Thyroid gland (tissue), 4 donors: ENCODE results near the gene ZBTB4. TPM values are rescaled to one million over a fixed set of nuclear protein-coding genes. Genes with fewer than 3 reads are reported as not detected.

Experiments used
- DNase-seq, 2 donors: peaks; one replicate each; pipeline ENCODE4 v3.0.0-alpha.2; 2019
- H3K27ac ChIP-seq, 3 donors: fragments of 200-600 bp; sonication (generic); 1 replicate in 2 of 3; 2 replicates in 1 of 3; pipeline ENCODE4 v1.5.1; 2016 to 2019; ENCODE audit warnings: mild to moderate bottlenecking in 1 of 3, moderate library complexity in 1 of 3
- H3K27me3 ChIP-seq: fragments of 200-600 bp; sonication (generic); one replicate; pipeline ENCODE4 v1.5.1; 2019
- H3K36me3 ChIP-seq, 2 donors: fragments of 200-600 bp; sonication (generic); one replicate each; pipeline ENCODE4 v1.5.1; 2016 to 2019
- H3K4me1 ChIP-seq, 2 donors: fragments of 200-600 bp; sonication (generic); one replicate each; pipeline ENCODE4 v1.5.1; 2017 to 2019
- H3K4me3 ChIP-seq, 3 donors: fragments of 200-600 bp; sonication (generic); replicated peaks in 1 of 3; 1 replicate in 2 of 3; 2 replicates in 1 of 3; pipeline ENCODE4 v1.5.1; 2016; ENCODE audit warnings: mild to moderate bottlenecking in 1 of 3
- H3K9me3 ChIP-seq: fragments of 200-600 bp; sonication (generic); one replicate; pipeline ENCODE4 v1.5.1; 2017
- CTCF ChIP-seq, 6 experiments: fragments of 200-600 bp in 3 of 6; fragments of 450-650 bp in 3 of 6; sonication (generic) in 3 of 6; IDR thresholded peaks; one replicate each; pipeline ENCODE4 v1.5.1; 2016 to 2019; ENCODE audit warnings: antibody characterized with exemption in 6 of 6, mild to moderate bottlenecking in 2 of 6, inconsistent platforms in 1 of 6, moderate library complexity in 1 of 6
- POLR2A ChIP-seq, 2 donors: fragments of 450-650 bp; IDR thresholded peaks; one replicate each; pipeline ENCODE4 v1.6.1; 2017; ENCODE audit warnings: antibody characterized with exemption in 2 of 2, mild to moderate bottlenecking in 2 of 2, moderate library complexity in 1 of 2
- WGBS, 2 donors: methylation state at CpG; one replicate each; pipeline ENCODE4 v1.1.5; 2017; 5-methylcytosine and 5-hydroxymethylcytosine counted together
- intact Hi-C: fragments of 100-400 bp; cut with DNase I; formaldehyde crosslinking; loops from one replicate; pipeline ENCODE4 v1.15.1; 2023
- total RNA-seq, 4 donors: library from RNA; depleted of rRNA; stranded (reverse); fragments of >200 nt; gene quantifications; one replicate each; pipeline ENCODE4 v1.2.3, GENCODE V29; 2016

Gene ZBTB4, protein sequence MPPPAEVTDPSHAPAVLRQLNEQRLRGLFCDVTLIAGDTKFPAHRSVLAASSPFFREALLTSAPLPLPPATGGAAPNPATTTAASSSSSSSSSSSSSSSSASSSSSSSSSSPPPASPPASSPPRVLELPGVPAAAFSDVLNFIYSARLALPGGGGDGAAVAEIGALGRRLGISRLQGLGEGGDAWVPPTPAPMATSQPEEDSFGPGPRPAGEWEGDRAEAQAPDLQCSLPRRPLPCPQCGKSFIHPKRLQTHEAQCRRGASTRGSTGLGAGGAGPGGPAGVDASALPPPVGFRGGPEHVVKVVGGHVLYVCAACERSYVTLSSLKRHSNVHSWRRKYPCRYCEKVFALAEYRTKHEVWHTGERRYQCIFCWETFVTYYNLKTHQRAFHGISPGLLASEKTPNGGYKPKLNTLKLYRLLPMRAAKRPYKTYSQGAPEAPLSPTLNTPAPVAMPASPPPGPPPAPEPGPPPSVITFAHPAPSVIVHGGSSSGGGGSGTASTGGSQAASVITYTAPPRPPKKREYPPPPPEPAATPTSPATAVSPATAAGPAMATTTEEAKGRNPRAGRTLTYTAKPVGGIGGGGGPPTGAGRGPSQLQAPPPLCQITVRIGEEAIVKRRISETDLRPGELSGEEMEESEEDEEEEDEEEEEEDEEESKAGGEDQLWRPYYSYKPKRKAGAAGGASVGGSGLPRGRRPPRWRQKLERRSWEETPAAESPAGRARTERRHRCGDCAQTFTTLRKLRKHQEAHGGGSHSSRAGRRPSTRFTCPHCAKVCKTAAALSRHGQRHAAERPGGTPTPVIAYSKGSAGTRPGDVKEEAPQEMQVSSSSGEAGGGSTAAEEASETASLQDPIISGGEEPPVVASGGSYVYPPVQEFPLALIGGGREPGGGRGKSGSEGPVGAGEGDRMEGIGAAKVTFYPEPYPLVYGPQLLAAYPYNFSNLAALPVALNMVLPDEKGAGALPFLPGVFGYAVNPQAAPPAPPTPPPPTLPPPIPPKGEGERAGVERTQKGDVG
- 10 to 100 TPM; 58.5 to 85.2 (median 79.9) TPM for total RNA-seq

DNA sequence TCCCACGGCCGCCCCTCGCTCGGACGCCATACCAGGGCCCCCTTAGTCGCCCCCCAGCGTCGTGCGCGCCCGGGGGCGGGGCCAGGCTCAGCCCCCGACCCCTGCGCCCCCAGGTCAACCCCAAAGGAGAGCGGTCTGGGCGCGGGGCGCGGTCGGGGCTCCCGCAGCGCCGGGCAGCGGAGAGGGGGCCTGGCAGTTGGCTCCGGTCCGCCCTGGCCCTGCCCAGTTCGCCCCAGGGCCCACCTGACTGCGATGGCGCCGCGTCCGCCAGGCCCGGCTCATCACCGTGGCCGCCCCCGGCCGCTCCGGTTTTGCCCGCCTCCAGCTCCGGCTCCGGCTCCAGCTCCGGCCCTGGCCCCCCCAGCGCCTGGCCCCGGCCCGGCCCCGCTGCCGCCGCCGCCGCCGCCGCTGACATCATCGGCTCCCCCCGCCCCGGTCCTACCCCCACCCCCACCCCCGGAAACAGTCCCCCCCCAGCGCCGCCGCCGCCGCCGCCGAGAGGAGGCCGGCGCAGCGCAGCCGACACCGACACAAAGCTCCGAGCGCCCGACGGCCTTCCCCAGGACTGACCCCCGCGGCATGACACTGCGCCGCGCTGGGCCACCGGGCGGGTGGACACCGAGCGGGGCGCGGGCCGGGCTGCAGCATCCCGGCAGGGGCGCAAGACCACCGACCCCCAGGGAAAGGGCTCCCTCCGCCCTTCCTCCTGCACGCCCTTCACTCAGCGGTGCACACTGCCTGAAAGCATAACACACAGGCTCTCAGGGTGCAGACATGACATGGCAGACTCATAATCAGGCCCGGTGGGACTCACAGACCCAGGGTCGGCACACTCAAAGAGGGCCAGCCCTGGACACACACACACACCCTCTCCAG lies at the start of gene ZBTB4:
Gene ZBTB4 (minus strand): TSS at position 419 of the 876 bp plus-strand sequence. CDS start 12,830 bp downstream, outside the sequence.
- peak; percentile 57 to 62 for DNase-seq

GRCh38 chr17:7528842-7529241 lies 49.4 kb upstream of the ZBTB4 start:
- Histone ChIP-seq H3K4me1 (no peaks in the 10 kb centered on the region), H3K9me3 (no peaks in the 10 kb centered on the region), H3K27me3 (no peaks in the 10 kb centered on the region), H3K27ac (no peak overlapping the region), H3K36me3 (no peaks in the 10 kb centered on the region), H3K4me3 (no peak overlapping the region)
- no peak for DNase-seq
- intact Hi-C loops, result no loop called here
- no peak for TF ChIP-seq CTCF (IDR thresholded peaks at IDR 0.05)
- TF ChIP-seq POLR2A (IDR thresholded peaks at IDR 0.05), result no peak

More for the DNA sequence above, at the start of gene ZBTB4:
- intact Hi-C loops, result loop anchor here (5.0 to 10.0 kb wide), 2 partner anchors 37 to 125 kb away; partner anchors contain the start of genes KCTD11 and TMEM95
- H3K4me3 ChIP-seq, result peak within 1 kb of the TSS; percentile 98 to 100 (median 99)
- H3K27me3 ChIP-seq, result no peaks in the 10 kb centered on the region
- H3K4me1 ChIP-seq, result peaks cover 45 to 70% of the 10 kb centered on the region in 2 donors
- 0 to 7% methylated on average over 5 to 26 of the region's 92 CpGs for WGBS, 2 donors
- H3K36me3 ChIP-seq, result no peaks in the 10 kb centered on the region
- no peaks in the 10 kb centered on the region for H3K9me3 ChIP-seq
- H3K27ac ChIP-seq, result peak within 1 kb of the TSS; percentile 100
- TF ChIP-seq CTCF (IDR thresholded peaks at IDR 0.05) (no peak), POLR2A (IDR thresholded peaks at IDR 0.05) (peak in 1 of 2 donors; percentile 72)

DNA sequence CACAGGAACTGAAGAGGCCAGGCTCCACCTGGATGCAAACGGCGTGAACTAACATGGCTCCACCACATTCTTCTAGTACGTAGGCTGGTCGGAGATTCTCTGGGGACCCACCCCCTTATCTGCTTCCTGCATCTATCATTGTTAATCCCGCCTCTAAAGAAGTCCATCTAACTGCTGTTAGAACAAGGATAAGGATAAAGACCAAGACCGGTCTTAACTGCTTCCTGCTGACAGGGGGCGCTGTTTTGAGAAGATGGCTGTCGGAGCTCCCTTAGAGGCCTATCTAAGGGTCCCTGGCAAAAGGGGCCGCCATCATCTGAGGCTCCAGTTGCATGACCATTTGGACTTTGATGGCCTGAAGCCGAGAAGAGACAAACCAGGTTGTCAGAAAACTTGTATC lies 43.6 kb upstream of the ZBTB4 start:
- intact Hi-C loops, result no loop called here
- no peaks in the 10 kb centered on the region for H3K4me1 ChIP-seq
- WGBS, 2 donors, result 38 to 47% methylated on average over 10 of the region's 10 CpGs
- no peaks in the 10 kb centered on the region for H3K27me3 ChIP-seq
- H3K4me3 ChIP-seq, result no peak overlapping the region
- no peaks in the 10 kb centered on the region for H3K36me3 ChIP-seq
- TF ChIP-seq CTCF (IDR thresholded peaks at IDR 0.05), result peak in 4 of 6 experiments; percentile 4 to 42 (median 30)
- TF ChIP-seq POLR2A (IDR thresholded peaks at IDR 0.05), result no peak
- H3K9me3 ChIP-seq, result no peaks in the 10 kb centered on the region
- peak in 1 of 2 donors; percentile 14 for DNase-seq
- H3K27ac ChIP-seq, result no peak overlapping the region

- H3K36me3 ChIP-seq, result peaks cover 33 to 34% of the 10 kb centered on the region in 2 donors
- H3K9me3 ChIP-seq, result no peaks in the 10 kb centered on the region
- DNase-seq, result no peak
- H3K4me1 ChIP-seq, result no peaks in the 10 kb centered on the region
- TF ChIP-seq POLR2A (IDR thresholded peaks at IDR 0.05), result no peak
- no peak for TF ChIP-seq CTCF (IDR thresholded peaks at IDR 0.05)
- WGBS, 2 donors, result 92% methylated on average over 13 of the region's 13 CpGs
- H3K4me3 ChIP-seq, result no peak overlapping the region
- no peaks in the 10 kb centered on the region for H3K27me3 ChIP-seq
- intact Hi-C loops, result loop anchor here (2.0 kb wide), 1 partner anchor 45 kb away; the partner anchor contains the start of gene SENP3
- no peak overlapping the region for H3K27ac ChIP-seq
Observed at GRCh38 chr17:7515911-7516610, 36.6 kb upstream of the ZBTB4 start.
